Kidney capillary endothelial cell (primary cell): ENCODE data around the gene FLOT1.

Source experiments
- DNase-seq: peaks from one replicate; pipeline ENCODE4 v3.0.0-alpha.2; 2018; ENCODE audit warnings: low spot score

FLOT1 gene

GRCh38 chr6:30742316-30743098, at the start of gene FLOT1:
FLOT1 (minus strand) TSS chr6:30742687; CDS start chr6:30742189, 498 bp downstream.
- DNase-seq, result no peak

- DNase-seq, result no peak
These were observed 48.4 kb upstream of the FLOT1 start for GRCh38 chr6:30790724-30791383.

GRCh38 chr6:30789606-30790005, 47.1 kb upstream of the FLOT1 start:
- DNase-seq, result no peak

- DNase-seq, result no peak
These were observed 45.5 kb upstream of the FLOT1 start for GRCh38 chr6:30787954-30788353.

- DNase-seq, result no peak
These were observed 40.0 kb upstream of the FLOT1 start for GRCh38 chr6:30782425-30783014.

- DNase-seq, result peak; percentile 96
These were observed 39.4 kb upstream of the FLOT1 start for GRCh38 chr6:30781743-30782424.

GRCh38 chr6:30781395-30781742, 38.9 kb upstream of the FLOT1 start:
- no peak for DNase-seq

GRCh38 chr6:30780642-30780920, 38.1 kb upstream of the FLOT1 start:
- DNase-seq, result no peak

GRCh38 chr6:30779850-30780641, 37.6 kb upstream of the FLOT1 start:
- no peak for DNase-seq

GRCh38 chr6:30778001-30778635, 35.6 kb upstream of the FLOT1 start:
- DNase-seq, result no peak

GRCh38 chr6:30777155-30777485, 34.6 kb upstream of the FLOT1 start:
- no peak for DNase-seq

GRCh38 chr6:30776390-30777154, 34.1 kb upstream of the FLOT1 start:
- DNase-seq, result no peak

GRCh38 chr6:30775104-30775503, 32.6 kb upstream of the FLOT1 start:
- DNase-seq, result no peak

GRCh38 chr6:30774701-30775100, 32.2 kb upstream of the FLOT1 start:
- DNase-seq, result no peak

- DNase-seq, result no peak
These were observed 28.1 kb upstream of the FLOT1 start for GRCh38 chr6:30770592-30770991.

GRCh38 chr6:30769853-30770524, 27.5 kb upstream of the FLOT1 start:
- no peak for DNase-seq

GRCh38 chr6:30769088-30769852, 26.8 kb upstream of the FLOT1 start:
- DNase-seq, result peak; percentile 94

- no peak for DNase-seq
These were observed 26.2 kb upstream of the FLOT1 start for GRCh38 chr6:30768634-30769087.

GRCh38 chr6:30767944-30768301, 25.4 kb upstream of the FLOT1 start:
- no peak for DNase-seq
